Breast epithelium (tissue), 3 donors: ENCODE results near the gene FRY.

Experiments
- CTCF ChIP-seq, 3 donors: fragments of 450-650 bp; IDR thresholded peaks; one replicate each; pipeline ENCODE4 v1.5.1; 2016 to 2017; ENCODE audit warnings: antibody characterized with exemption in 3 of 3, mild to moderate bottlenecking in 3 of 3, moderate library complexity in 3 of 3
- POLR2AphosphoS5 ChIP-seq, 3 donors: sonication (generic); formaldehyde crosslinking; IDR thresholded peaks; one replicate each; pipeline ENCODE4 v1.6.1; 2017; ENCODE audit warnings: antibody characterized with exemption in 3 of 3

- TF ChIP-seq CTCF (IDR thresholded peaks at IDR 0.05) = no peak
- no peak for TF ChIP-seq POLR2AphosphoS5 (IDR thresholded peaks at IDR 0.05)
Measured at GRCh38 chr13:31997641-31998040, 33.9 kb upstream of the FRY start.
